ENCODE measurements around the gene VWCE.

- TF ChIP-seq POLR2A (IDR thresholded peaks at IDR 0.05; ENCODE audit: low read depth, low read length): no peak
- TF ChIP-seq TAF1 (IDR thresholded peaks at IDR 0.05; ENCODE audit: low read depth, low read length): no peak
- TF ChIP-seq POLR2AphosphoS5 (IDR thresholded peaks at IDR 0.05; ENCODE audit: low read depth, low read length): no peak
- no peak for TF ChIP-seq SPI1 (IDR thresholded peaks at IDR 0.05; ENCODE audit: low read depth, low read length)
- TF ChIP-seq POU2F2 (IDR thresholded peaks at IDR 0.05; ENCODE audit: low read depth, low read length): no peak
- TF ChIP-seq PAX5 (IDR thresholded peaks at IDR 0.05; ENCODE audit: insufficient read depth, low read length, severe bottlenecking): no peak
Measured at GRCh38 chr11:61270354-61271076, 24.6 kb downstream of the VWCE start.
